SH-SY5Y (cell line): Measurements from ENCODE around the gene AGAP1.

Source experiments
- GATA2 ChIP-seq: IDR thresholded peaks from 2 replicates; pipeline ENCODE4 v1.6.1; 2011; ENCODE audit warnings: mild to moderate bottlenecking, low read depth, low read length
- GATA3 ChIP-seq: IDR thresholded peaks from 2 replicates; pipeline ENCODE4 v1.6.1; 2011; ENCODE audit warnings: low read depth, mild to moderate bottlenecking, low read length, moderate library complexity

The AGAP1 gene

GRCh38 chr2:236133410-236134012 is 639.7 kb downstream of the AGAP1 start:
- TF ChIP-seq GATA3 (no peak), GATA2 (no peak)

DNA sequence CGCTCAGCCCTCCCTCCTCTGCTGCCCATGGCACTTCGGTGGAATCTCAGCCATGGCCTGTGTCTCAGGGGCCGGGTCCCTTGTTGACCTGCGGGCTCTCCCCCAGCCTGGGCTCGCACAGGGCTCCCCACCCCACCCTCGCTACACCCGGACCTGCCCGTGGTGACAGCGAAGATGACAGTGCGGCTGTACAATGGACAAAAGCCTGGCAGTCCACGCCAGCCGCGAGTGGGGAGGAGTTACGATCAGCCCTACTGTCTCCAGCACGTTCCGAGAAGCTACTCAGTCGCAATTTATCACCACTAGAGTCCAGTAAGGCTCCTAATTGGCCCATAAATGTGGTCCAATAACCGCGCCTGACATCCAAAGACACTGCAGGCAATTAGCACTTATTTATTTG is 642.7 kb downstream of the AGAP1 start:
- no peak for TF ChIP-seq GATA2

- TF ChIP-seq GATA2 (no peak), GATA3 (no peak)
Observed at GRCh38 chr2:236137066-236137465, 643.2 kb downstream of the AGAP1 start.

DNA sequence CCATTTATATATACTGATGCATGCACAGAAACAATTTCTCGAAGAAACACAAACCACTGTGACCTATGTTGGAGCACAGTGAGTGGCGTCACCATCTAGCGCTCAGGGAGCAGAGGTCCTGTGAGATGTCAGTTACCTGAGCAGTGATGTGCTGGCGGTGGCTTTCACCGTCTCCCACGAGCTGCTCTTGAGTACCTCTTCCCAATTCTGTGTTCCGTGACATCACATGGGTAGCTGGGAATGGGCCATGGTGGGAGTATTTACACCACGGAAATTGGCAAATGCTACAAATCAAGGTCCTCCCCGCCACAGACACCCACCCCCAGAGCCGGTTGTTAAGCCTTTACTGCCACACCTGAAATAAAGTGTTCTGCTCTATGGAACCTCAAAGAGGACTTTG is 650.0 kb downstream of the AGAP1 start:
- TF ChIP-seq GATA2 (no peak), GATA3 (no peak)

DNA sequence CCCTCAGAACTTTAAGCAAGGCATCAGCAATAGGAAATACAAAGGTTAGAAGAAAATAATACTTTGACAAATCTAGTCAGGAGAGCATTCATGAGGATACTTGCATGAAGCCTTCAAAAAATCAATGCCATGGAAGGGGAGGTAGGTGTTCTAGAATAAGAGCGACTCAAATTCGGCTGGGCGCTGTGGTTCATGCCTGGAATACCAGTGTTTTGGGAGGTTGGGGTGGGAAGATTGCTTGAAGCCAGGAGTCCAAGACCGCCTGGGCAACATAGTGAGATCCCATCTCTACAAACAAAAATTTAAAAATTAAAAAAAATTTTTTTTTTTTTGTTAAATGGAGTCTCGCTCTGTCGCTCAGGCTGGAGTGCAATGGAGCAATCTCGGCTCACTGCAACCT is 652.6 kb downstream of the AGAP1 start:
- TF ChIP-seq GATA3 (no peak), GATA2 (no peak)

DNA sequence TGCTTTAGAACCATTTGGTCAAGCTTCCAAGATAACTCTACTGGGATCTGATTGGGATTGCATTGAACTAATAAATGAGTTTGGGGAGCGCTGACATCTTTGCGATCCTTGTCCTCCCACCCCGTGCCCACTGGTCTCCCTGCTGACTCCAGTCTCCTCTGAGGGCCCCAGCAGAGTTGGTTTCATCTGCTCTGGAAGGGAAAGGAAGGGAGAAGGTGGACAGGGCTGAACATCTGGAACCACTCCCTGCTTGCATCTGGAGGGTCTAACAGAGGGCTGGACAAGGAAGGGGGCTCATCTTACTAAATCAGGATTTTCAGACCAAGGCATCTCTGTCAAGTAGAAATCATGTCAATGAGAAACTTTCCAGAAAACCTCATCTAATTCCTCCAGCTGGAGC is 661.6 kb downstream of the AGAP1 start:
- no peak for TF ChIP-seq GATA2

GRCh38 chr2:236156095-236156859 is 662.4 kb downstream of the AGAP1 start:
- TF ChIP-seq GATA2 (no peak), GATA3 (no peak)

GRCh38 chr2:236156860-236157194 is 663.0 kb downstream of the AGAP1 start:
- no peak for TF ChIP-seq GATA2
- TF ChIP-seq GATA3: no peak

GRCh38 chr2:236157366-236157765 is 663.5 kb downstream of the AGAP1 start:
- TF ChIP-seq GATA2 (no peak), GATA3 (no peak)

GRCh38 chr2:236157815-236158498 is 664.1 kb downstream of the AGAP1 start:
- TF ChIP-seq GATA2 (no peak), GATA3 (no peak)

GRCh38 chr2:236158969-236159777 is 665.3 kb downstream of the AGAP1 start:
- TF ChIP-seq GATA2 (no peak), GATA3 (no peak)

GRCh38 chr2:236159778-236160170 is 665.9 kb downstream of the AGAP1 start:
- TF ChIP-seq GATA2 (no peak), GATA3 (no peak)

- TF ChIP-seq GATA2 (no peak), GATA3 (no peak)
Observed at GRCh38 chr2:236160366-236161081, 666.7 kb downstream of the AGAP1 start.

DNA sequence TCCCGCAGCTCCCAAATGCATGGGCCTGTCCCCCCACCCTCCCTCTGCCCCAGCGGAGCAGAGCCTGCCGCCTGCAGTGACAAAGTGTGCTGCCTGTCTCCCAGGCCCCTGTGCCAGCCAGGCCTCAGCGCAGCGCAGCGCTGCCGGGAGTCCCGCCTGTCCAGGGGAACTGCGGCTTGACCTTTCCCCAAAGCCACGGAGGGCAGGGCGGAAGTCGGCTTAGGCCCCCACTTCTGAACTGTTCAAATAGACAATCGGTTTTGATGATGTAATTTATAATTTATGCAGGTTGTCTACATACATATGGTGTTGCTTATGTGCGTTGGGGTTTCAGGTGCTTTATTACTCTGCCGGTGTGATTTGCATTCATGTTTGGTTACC is 667.2 kb downstream of the AGAP1 start:
- TF ChIP-seq GATA2 (no peak), GATA3 (no peak)
